Activated gamma-delta T cell treated with Interleukin-2 at 50 U/mL for 16 hours (primary cell): ENCODE results near the gene CSMD2.

Experiments used
- DNase-seq: peaks from one replicate; pipeline ENCODE4 v3.0.0-alpha.2; 2020

Gene CSMD2

DNA sequence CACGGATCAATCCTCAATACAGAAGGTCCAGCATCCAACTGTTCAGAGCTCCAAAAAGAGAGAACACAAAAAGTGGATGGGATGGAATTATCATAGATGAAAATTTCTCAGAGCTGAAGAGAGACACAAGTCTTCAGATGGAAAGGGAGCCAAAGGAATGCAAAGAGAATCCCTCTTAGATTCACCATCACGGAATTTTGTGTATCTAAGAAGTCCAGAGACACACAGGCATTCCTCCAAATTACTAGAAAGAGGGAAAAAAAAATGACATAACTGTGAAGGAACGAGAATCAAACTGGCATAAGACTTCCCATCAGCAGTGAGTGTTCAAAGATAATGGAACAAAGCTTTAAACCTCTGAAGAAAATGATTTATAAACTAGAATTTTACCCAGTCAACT, 591.4 kb downstream of the CSMD2 start:
- DNase-seq, result no peak

DNA sequence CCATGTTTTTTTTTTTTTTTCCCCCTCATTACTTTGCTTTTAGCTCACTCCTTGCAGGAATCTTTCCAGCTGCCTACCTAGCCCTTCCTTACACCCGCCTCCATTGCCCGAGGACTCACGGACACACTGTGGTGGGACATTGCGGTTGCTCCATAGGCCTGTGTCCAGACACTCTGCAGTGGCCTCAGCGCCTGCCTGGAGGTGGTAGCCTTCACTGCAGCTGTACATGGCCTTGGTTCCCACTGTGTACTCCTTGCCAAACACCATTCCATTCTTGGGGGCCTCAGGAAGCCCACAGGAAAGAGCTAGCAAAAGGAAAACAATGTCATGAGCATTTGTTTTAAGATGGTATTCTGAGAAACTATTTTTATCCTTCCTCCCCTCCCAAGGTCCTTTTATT, 592.6 kb downstream of the CSMD2 start:
- no peak for DNase-seq

DNA sequence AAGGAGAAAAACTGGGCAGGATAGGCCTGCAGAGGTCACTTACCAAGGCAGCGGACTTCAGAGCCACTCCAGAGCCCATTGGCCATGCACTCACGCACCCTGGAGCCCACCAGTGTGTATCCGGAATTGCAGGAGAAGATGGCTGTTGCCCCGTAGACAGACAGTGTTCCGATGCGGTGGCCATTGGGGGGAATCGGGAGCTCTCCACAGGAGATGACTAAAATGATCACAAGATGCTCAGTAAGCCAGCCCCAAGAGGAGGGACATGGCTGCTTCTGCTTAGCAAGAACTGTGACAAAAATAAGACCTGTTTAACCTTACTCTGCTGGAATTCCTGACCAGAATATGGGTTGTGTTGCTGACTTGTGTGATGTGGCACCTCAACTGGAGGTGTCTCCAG, 595.7 kb downstream of the CSMD2 start:
- DNase-seq, result no peak

DNA sequence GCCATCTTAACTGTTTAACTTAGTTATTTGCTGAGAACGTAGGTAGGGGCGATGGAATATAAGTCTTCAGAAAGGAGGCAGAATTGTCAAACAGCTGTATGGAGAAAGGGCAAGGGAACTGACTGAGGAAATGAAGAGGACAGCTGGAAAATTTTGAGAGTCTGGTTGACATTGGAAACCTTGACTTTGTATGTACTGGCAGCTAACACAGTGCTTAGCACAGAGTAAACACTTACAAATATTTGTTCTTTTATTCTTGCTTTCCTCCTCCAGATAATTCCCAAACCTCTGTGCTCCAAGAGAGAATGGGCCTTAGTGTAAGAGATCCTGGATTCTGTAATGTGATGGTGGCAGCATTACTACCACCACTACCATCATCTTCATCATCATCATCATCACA, 601.3 kb downstream of the CSMD2 start:
- DNase-seq, result no peak

DNA sequence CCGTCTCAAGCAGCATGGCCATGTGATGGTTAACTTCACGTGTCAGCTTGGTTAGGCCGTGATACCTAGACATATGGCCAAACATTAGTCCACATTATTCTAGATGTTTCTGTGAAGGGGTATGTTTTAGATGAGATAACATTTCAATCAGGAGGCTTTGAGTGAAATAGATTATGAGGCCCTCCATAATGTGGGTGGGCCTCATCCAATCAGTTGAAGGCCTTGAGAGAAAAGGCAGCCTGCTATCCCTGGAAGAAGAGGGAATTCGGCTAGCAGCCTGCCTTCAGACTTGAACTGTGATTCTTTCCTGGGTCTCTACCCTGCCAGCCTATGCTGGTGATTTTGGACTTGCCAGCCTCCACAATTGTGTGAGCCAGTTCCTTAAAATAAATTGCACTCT, 602.5 kb downstream of the CSMD2 start:
- no peak for DNase-seq

DNA sequence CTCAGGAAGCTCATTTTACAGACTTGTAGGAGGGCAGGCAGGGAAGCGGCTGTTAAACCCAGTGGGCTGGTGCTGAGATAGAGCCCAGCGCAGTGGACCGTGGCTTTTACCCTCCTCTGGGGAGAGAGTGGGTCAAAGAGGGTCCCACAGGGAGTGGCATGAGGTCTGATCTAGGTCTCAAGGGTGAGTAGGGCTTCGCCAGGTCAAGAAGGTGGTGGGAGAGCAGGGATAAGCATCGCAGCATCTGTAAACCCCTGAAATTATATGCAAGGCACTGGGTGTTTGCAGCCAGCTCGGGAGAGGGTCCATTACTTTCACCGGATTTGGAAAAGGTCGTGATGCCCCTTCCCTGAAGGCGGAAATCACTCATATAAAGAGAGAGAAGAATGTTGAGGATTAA, 603.5 kb downstream of the CSMD2 start:
- DNase-seq, result no peak

DNA sequence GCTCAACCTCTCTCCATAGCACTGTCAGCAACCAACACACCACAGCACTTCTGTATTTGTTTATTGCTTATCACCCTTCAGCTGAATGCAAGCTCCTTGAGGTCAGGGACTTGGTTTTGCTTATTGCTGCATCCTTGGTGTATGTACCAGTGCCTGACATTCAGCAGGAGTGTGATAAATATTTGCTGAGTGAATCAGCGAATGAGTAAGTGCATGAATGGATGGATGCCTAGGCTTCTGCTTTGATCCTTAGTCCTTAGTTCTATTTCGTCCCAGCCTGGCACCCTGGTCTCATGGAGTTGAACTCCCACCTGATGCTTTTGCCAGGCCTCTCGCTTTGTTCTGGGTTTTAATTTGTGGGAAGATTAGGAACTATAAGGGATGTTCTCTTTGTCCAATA, 604.4 kb downstream of the CSMD2 start:
- DNase-seq, result no peak

DNA sequence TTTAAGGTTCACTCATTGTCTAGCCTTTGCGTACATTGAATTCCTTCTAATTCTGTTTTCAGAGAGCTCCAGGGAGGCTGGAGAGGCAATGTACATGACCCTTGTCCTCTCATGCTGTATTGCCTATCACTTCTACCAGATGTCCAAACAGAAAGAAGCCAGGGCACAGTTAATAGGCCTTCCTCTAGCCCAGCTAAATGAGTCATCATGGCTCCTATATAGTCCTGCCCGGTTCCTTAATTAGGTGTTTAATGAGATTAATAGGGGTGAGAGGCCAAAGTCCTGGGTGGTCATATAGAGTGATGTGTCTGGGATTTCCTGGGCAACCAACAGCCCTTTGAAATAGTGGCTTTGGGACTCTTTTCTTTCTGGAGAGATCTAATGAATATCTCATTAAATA, 616.3 kb downstream of the CSMD2 start:
- DNase-seq, result no peak

DNA sequence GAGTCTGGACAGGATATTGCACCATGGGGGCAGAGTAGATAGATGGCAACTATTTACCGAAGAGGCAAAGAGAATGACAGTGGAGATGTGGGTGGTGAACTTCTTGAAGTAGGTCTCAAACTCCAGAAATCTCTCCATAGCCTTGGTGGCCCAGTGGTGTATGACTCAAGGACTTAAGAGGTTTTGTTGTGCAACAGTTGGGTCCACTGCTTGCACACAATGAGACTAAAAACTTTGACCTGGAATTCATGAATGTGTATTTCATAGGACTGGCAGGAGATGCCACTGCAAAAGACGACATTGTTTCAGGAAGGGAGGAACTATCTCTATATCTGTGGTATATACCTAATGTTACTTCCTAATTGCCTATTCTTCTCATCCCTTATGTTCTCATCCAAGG, 616.7 kb downstream of the CSMD2 start:
- no peak for DNase-seq

DNA sequence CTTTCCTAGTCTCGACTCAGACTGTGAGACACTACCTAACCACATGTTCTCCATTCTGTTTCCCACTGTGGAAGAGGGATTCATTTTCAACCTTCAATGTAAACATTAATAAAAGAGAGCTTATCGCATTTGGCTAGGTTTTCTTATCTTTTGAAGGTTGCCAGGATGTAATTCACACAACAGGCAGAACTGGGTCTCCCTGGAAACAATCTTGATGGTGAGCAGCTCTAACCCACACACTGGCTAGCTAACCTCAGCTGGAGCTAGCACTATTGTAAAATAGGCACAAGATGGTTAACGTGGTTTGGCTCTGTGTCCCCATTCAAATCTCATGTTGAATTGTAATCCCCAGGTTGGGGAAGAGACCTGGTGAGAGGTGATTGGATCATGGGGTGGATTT, 617.5 kb downstream of the CSMD2 start:
- no peak for DNase-seq

DNA sequence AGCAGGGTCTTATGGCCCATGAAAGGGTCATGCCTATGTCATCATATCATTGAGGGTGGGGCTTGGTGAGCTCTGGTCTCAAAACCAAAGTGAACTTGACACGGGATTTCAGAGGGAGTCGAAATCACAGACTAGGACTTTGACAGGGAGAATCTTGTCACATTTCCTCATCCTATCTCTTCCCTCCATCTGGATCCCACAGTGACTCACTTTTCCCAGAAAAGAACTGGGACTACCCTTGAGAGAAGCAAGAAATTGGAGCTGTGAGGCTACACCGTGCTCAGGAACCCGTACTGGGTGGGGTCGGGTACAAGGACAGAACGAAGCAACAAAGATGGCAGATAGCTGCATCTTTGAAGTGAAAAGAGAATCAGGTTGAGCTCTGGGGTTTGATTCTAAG, 623.1 kb downstream of the CSMD2 start:
- no peak for DNase-seq

DNA sequence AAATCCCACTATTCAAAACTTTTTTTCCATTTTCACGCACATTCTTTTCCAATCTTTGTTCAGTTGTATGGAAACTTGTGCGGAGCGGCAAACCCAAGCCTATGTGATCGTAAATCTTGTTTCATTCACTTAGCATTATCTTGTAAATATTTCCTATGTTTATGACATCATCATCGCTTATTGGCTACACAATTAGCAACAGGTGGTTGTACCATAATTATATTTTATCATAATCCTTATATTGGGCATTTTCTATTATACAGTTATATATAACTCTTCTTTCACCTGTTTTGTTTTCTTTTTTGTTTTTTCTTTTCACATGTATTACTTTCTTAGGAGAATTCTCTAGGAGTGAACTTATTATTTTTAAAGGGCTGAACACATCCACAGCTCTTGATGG, 627.1 kb downstream of the CSMD2 start:
- DNase-seq, result no peak

DNA sequence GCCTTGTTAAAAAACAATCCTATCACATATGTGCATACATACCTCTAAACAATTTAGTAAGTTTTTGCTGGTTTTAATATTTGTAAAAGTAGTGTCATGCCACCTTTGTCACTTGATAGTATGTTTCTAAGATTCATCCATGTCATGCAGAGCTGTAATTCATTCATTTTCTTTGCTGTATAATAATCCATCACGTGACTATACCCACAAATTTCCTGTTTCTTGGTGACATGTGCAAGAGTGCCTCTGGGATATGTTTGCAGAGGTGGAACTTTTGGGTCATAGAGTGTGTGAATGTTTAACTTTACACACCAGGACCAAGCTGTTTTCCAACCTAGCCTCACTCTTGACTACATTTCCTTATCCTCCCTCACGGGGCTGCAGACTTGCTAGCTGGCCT, 629.7 kb downstream of the CSMD2 start:
- DNase-seq, result no peak

DNA sequence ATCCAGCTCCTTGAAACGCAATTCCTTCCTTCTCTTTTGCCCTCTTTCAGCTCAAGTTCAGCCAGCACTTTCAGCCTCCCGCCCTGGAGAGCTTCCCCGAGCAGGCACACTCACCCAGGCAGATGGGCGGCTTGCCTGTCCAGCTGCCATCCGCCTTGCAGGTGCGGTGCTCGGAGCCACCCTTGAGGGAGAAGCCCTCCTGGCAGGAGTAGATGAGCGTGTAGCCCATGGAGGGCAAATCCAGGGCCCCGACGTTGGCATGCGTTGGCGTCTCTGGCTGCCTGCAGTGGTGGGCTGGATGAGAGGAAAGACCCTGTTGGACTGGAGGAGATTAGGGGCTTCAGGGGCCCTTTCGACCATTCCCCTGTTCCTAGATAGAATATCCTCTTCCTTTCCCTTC, 632.1 kb downstream of the CSMD2 start:
- DNase-seq, result no peak

DNA sequence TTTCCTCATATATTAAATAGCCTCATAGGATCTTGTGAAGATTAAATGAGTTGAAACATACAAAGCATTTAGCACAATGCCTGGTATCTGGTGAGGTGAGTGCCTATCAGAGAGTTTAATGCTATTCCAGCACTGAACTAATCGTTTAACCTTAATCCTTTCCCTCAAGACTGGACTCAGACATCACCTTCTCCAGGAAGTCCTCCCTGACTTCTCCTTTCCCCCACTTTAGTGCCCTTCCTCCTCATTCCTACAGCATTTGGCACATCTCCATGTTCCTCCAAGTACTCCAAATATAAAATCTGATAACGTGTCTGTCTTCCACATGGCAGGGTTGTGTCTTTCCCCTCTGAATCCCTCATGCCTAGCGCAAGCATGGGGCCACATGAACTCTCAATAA, 632.8 kb downstream of the CSMD2 start:
- no peak for DNase-seq

DNA sequence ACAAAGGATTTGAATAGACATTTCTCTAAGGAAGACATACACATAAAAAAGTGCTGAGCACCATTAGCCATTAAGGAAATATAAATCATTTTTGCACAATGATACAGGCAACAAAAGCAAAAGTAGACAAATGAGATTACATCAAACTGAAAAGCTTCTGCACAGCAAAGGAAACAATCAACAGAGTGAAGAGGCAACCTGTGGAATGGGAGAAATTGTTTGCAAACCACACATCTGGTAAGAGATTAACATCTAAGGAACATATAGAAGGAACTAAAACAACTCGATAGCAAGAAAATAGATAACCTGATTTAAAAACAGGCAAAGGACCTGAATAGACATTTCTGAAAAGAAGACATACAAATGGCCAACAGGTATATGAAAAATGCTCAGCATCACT, 635.1 kb downstream of the CSMD2 start:
- no peak for DNase-seq

DNA sequence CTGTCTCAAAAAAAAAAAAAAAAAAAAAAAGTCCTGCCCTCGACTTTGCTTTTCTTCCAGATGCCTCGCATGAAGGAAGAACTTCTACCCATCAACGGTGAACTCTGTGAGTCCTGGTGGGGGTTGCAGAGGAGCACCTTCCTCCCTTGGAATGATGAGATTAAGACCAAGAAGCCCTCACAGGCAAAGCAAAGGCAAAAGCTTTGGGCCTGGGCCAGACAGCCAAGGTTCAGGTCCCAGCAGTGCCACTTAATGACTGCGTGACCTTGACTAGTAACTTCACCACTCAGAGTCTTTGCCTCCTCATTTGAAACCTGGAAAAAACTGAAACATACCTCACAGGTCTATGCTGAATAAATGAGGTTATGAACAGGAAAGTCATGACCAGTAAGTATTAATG, 637.1 kb downstream of the CSMD2 start:
- no peak for DNase-seq

DNA sequence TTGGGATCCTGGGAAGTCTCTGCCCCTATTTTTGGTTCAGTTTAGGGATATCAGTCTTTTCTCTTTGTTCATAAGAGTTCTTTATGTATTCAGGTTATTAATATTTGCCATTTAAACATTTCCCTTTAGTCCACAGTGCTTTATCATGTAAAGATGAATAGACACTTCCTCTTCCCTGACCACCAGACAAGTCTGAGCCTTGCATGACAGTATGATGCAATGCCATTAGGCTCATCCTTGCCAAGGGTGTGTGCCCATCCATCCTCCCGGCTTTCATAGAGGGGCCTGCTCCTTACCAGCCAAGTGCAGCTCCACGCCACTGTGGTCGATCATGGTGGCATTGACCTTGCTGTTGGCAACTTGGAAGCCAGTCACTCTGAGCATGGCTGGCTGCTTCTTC, 640.4 kb downstream of the CSMD2 start:
- no peak for DNase-seq

DNA sequence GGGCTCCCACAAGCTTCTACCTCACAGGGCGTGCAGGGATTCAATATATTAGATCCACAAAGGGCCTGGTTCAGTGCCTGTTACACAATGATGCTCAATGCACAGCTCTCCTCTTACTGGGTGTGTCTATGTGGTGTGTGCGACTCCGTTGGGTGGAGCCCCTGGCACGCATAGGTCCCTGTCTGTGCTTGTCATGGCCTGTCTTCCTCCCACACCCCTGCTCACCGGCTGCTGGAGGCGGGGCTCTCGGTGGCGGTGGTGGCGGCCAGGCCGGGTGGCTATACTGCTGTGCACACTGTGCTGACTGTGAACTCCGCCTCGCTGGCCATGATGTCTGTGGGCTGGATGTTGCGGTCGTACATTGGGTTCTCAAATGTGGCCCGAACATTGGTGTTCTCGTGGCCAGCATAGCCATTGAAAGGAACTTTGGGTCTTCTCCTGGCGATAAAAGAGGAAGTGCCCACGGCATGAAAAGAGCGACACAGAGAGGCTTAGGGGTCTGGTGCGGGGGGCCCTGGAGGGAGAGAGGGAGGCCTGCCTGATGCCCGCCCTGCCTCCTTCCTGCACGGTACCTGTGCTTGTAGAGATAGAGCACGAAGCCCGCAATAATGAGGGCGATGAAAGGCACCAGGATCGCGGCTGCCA, 645.7 kb downstream of the CSMD2 start:
- no peak for DNase-seq

DNA sequence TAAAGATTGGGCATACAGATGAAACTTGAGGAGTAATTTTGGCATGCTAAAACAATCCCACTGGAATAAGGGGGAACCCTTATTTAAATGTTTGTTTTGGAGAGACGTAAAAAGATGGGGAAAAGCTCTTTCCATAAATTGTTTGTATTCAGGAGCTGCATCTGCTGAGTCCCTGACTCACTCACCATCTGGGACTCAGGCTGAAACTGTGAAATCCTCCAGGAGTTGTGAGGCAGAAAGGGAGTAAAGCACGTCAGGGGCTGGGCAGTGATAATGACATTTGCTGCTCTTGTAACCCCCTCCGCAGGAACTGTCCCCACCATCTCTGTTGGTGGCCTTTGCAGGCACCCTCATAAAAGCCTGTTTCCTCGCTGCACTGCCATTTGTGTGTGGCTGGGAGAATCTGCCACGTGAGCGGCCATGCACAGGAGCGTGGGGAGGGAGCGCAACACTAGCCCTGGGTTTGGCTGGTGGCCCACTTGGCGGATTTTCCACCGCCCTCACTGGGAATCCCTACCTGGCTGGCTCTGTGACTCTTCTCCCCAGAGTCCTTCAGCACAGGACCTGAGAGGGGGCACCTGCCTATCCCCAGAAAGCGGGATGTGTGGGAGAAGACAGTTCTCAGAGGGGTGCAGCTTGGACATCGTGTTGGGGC, 647.3 kb downstream of the CSMD2 start:
- no peak for DNase-seq

DNA sequence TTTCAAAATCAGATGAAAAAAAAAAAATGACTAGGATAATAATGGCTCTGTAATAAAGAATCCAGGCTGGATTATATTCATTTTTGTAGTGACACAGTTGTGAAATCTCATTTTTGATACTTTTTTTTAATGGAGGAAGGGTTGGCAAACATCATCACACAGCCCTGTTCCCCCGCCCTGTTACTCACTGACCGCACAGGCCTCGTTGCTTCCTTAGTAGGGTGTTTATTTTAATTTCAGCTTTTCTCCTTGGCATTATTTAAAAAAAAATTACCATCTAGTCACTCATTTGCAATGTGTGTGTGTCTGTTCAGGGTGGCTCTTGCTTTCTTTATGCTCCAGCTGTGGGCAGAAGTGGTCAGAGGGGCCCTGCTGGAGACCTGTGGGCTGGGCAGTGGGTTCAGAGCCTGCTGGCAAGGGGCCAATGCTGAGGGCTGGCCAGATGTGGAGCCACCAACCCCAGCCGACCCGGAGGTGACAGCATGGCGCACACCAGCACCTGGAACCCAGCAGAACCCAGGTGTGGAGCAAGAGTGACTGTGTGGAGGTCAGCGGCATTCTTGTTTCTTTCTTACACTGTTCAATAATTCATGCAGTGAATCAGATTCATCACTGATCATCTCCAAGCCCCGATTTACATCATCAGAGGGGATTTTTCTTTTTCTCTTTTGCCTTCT, 648.0 kb downstream of the CSMD2 start:
- DNase-seq, result no peak

DNA sequence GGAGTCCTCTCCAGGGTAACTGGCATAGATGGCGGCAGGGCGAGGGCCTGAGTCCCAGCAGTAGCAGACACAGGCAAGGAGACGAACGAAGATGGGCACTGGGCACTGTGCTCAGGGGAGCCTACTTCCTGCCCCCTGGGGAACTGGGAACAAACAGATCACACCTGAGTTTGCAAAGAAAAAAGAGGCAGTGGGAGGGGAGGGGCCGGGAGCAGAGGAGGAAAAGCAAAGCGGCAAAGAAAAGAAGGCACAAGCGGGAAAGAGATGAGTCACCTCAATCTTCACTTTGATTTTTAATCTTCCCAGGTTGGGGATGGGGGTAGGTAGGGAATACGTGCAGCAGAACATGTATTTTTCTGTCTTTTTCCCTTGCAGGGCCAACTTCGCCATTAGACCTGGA, 648.6 kb downstream of the CSMD2 start:
- no peak for DNase-seq

DNA sequence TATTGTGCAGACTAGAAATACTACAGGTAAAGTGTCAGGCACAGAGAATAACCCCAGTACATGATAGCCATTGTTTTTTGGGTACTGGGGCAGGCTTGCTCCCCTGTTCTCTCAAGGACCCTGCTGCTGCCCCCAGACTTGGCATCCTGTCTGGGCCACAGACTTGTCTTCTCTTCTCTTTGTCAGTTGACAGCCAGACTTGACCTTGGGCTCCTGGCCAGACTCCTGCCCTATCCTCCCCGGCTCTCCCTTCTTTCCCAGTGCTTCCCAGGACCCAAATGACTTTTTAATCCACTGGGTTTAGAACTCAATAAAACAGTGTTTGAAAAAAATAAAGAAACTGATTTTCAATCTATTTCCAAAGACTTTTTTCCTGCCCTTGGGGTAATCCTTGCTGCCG, 649.4 kb downstream of the CSMD2 start:
- DNase-seq, result no peak

DNA sequence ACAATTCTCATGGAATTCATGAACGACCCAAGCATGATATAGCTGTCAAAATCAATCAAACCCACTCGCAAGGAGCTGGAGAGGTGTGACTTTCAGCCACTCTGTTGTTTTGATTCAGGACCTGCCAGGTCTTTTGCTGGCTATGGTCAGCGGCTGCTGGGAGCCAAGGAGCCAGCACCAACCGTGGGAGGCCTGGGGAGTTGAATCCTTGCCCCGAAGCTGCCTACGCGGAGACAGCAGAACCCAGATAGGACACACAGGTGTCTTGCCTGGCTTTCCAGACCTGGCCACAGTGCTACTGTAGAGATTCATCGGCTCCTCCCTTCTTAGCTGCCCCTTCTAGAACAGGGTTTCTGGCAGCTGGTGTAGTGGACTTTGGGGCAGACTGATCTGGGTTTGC, 649.9 kb downstream of the CSMD2 start:
- no peak for DNase-seq
